ENCODE results near the gene MAN2A2.

- TF ChIP-seq CTCF (IDR thresholded peaks at IDR 0.05) (peak; percentile 53 to 72 (median 70)), POLR2A (IDR thresholded peaks at IDR 0.05) (no peak)
Measured at GRCh38 chr15:90902040-90902839, 862 bp upstream of the MAN2A2 start.
